H1 (cell line): Measurements from ENCODE around the gene GPR87. TPM values are rescaled to one million over a fixed set of nuclear protein-coding genes. Genes with fewer than 3 reads are reported as not detected.

Source experiments
- CTCF ChIA-PET: fragments of 300-600 bp; sonication (Branson Sonifier 250); formaldehyde crosslinking; loops from one replicate; lab custom pipeline; 2021; ENCODE audit not compliant: partially characterized antibody; lab: Charles Lee
- POLR2A ChIA-PET: fragments of 300-600 bp; sonication (Branson Sonifier 250); formaldehyde crosslinking; loops from one replicate; lab custom pipeline; 2021; ENCODE audit warnings: inconsistent platforms; ENCODE audit not compliant: partially characterized antibody; lab: Charles Lee
- DNase-seq, 2 experiments: peaks; one replicate each; pipeline versions ENCODE4 v3.0.0 to v3.0.0-alpha.2; 2010 to 2022; ENCODE audit warnings: low spot score in 2 of 2, low read depth in 1 of 2, mixed read lengths in 1 of 2
- FAIRE-seq: peaks from 2 replicates; lab custom pipeline; 2011; peaks lifted over from hg19 to GRCh38; lab: Jason Lieb, UNC
- H2AFZ ChIP-seq: 2 replicates; pipeline ENCODE4 v1.8.1; 2012; ENCODE audit warnings: low read length, inconsistent platforms
- H2AK5ac ChIP-seq: 2 replicates; pipeline ENCODE4 v1.6.1; 2013; ENCODE audit warnings: low read depth, low read length
- H2BK120ac ChIP-seq: replicated peaks from 2 replicates; pipeline ENCODE3; 2013; ENCODE audit warnings: low read depth, low read length, inconsistent platforms
- H2BK12ac ChIP-seq: 2 replicates; pipeline ENCODE4 v1.6.1; 2013; ENCODE audit warnings: low read depth, low read length
- H2BK15ac ChIP-seq: 2 replicates; pipeline ENCODE4 v1.6.1; 2013; ENCODE audit warnings: low read length
- H2BK20ac ChIP-seq: 2 replicates; pipeline ENCODE4 v1.6.1; 2013; ENCODE audit warnings: low read length
- H2BK5ac ChIP-seq: 2 replicates; pipeline ENCODE4 v1.6.1; 2013; ENCODE audit warnings: low read depth, low read length
- H3K14ac ChIP-seq: 2 replicates; pipeline ENCODE4 v1.6.1; 2013; ENCODE audit warnings: inconsistent platforms; ENCODE audit not compliant: insufficient read length
- H3K18ac ChIP-seq: 2 replicates; pipeline ENCODE4 v1.6.1; 2013; ENCODE audit warnings: low read length; ENCODE audit errors: extremely low read depth
- H3K23ac ChIP-seq: 2 replicates; pipeline ENCODE4 v1.6.1; 2013; ENCODE audit warnings: inconsistent platforms; ENCODE audit not compliant: insufficient read length
- H3K23me2 ChIP-seq: 2 replicates; pipeline ENCODE4 v1.6.1; 2013; ENCODE audit warnings: low read depth, low read length
- H3K27ac ChIP-seq: 2 replicates; pipeline ENCODE4 v1.6.1; 2011; ENCODE audit warnings: low read depth, low read length, inconsistent platforms
- H3K27me3 ChIP-seq, 4 experiments: replicated peaks in 1 of 4; 1 replicate in 1 of 4; 2 replicates in 3 of 4; pipeline versions ENCODE4 v1.6.1 to v1.8.1; 2011 to 2013; ENCODE audit warnings: low read length in 3 of 4, mild to moderate bottlenecking in 3 of 4, inconsistent platforms in 2 of 4, mixed read lengths in 2 of 4, moderate library complexity in 1 of 4; ENCODE audit not compliant: control insufficient read depth in 3 of 4, insufficient read depth in 3 of 4; ENCODE audit errors: extremely low read depth in 1 of 4
- H3K36me3 ChIP-seq, 4 experiments: 2 replicates each; pipeline versions ENCODE4 v1.6.1 to v1.8.1; 2011 to 2013; ENCODE audit warnings: mild to moderate bottlenecking in 4 of 4, low read length in 3 of 4, moderate library complexity in 2 of 4, control low read depth in 1 of 4, inconsistent platforms in 1 of 4; ENCODE audit not compliant: insufficient read depth in 4 of 4, control insufficient read depth in 2 of 4
- H3K4ac ChIP-seq: replicated peaks from 2 replicates; pipeline ENCODE3; 2013; ENCODE audit warnings: low read length, low read depth, mixed read lengths, inconsistent platforms; ENCODE audit not compliant: insufficient read length
- H3K4me1 ChIP-seq, 4 experiments: replicated peaks in 1 of 4; 1 replicate in 1 of 4; 2 replicates in 3 of 4; pipeline versions ENCODE4 v1.6.1 to v1.8.1; 2011 to 2013; ENCODE audit warnings: low read length in 3 of 4, inconsistent platforms in 2 of 4, mixed read lengths in 1 of 4; ENCODE audit not compliant: insufficient read depth in 4 of 4, control insufficient read depth in 3 of 4
- H3K4me2 ChIP-seq, 2 experiments: 2 replicates each; pipeline versions ENCODE4 v1.6.1 to v1.8.1; 2011 to 2013; ENCODE audit warnings: low read depth in 2 of 2, low read length in 2 of 2, control low read depth in 1 of 2, inconsistent platforms in 1 of 2, mild to moderate bottlenecking in 1 of 2; ENCODE audit not compliant: insufficient read depth in 1 of 2
- H3K4me3 ChIP-seq, 4 experiments: fragments of 200-600, 300-600 bp in 1 of 4; sonication (generic), shearing (Covaris generic), sonication (Bioruptor Twin) in 1 of 4; 2 replicates each; pipeline versions ENCODE4 v1.5.1 to v1.8.1; 2011 to 2016; ENCODE audit warnings: low read length in 4 of 4, low read depth in 3 of 4, control low read depth in 2 of 4, inconsistent platforms in 2 of 4, mild to moderate bottlenecking in 2 of 4, mixed read lengths in 1 of 4, moderate library complexity in 1 of 4; ENCODE audit not compliant: insufficient read depth in 2 of 4; ENCODE audit errors: extremely low read depth in 1 of 4
- H3K56ac ChIP-seq: replicated peaks from 2 replicates; pipeline ENCODE3; 2013; ENCODE audit warnings: low read depth, mild to moderate bottlenecking, mixed read lengths, low read length, inconsistent platforms; ENCODE audit not compliant: insufficient read length
- H3K79me1 ChIP-seq: 2 replicates; pipeline ENCODE4 v1.6.1; 2013; ENCODE audit warnings: low read depth, low read length, control low read depth
- H3K79me2 ChIP-seq, 2 experiments: 2 replicates each; pipeline versions ENCODE4 v1.6.1 to v1.8.1; 2012 to 2013; ENCODE audit warnings: low read length in 2 of 2, mild to moderate bottlenecking in 2 of 2, inconsistent platforms in 1 of 2; ENCODE audit not compliant: insufficient read depth in 2 of 2, control insufficient read depth in 1 of 2
- H3K9ac ChIP-seq, 4 experiments: replicated peaks in 1 of 4; 1 replicate in 1 of 4; 2 replicates in 3 of 4; pipeline versions ENCODE4 v1.6.1 to v1.8.1; 2011 to 2013; ENCODE audit warnings: low read depth in 3 of 4, low read length in 3 of 4, control low read depth in 2 of 4, mild to moderate bottlenecking in 2 of 4, moderate library complexity in 2 of 4, inconsistent platforms in 1 of 4; ENCODE audit errors: extremely low read depth in 1 of 4
- H3K9me3 ChIP-seq, 2 experiments: 2 replicates each; pipeline versions ENCODE4 v1.6.1 to v1.8.1; 2012 to 2013; ENCODE audit warnings: mild to moderate bottlenecking in 2 of 2, moderate library complexity in 2 of 2, control low read depth in 1 of 2, inconsistent platforms in 1 of 2, low read depth in 1 of 2, low read length in 1 of 2, mixed read lengths in 1 of 2; ENCODE audit not compliant: insufficient read depth in 2 of 2
- H4K20me1 ChIP-seq, 2 experiments: replicated peaks in 1 of 2; 2 replicates each; pipeline versions ENCODE3 to v1.8.1; 2011 to 2013; ENCODE audit warnings: inconsistent platforms in 2 of 2, low read length in 2 of 2, mild to moderate bottlenecking in 1 of 2; ENCODE audit not compliant: insufficient read depth in 2 of 2, control insufficient read depth in 1 of 2
- H4K5ac ChIP-seq: 2 replicates; pipeline ENCODE4 v1.6.1; 2013; ENCODE audit warnings: low read length, low read depth, mixed read lengths, inconsistent platforms; ENCODE audit not compliant: insufficient read length
- H4K8ac ChIP-seq: 2 replicates; pipeline ENCODE4 v1.8.0; 2013; ENCODE audit warnings: mild to moderate bottlenecking, moderate library complexity, low read length, inconsistent platforms; ENCODE audit not compliant: insufficient read depth; ENCODE audit errors: extremely low read depth
- H4K91ac ChIP-seq: replicated peaks from 2 replicates; pipeline ENCODE3; 2013; ENCODE audit warnings: low read length, mixed read lengths, inconsistent platforms; ENCODE audit not compliant: insufficient read length
- ATF3 ChIP-seq: IDR thresholded peaks from 2 replicates; pipeline ENCODE4 v1.6.1; 2011; ENCODE audit warnings: low read depth, mild to moderate bottlenecking, low read length; ENCODE audit not compliant: insufficient read depth
- BCL11A ChIP-seq, 2 experiments: IDR thresholded peaks; one replicate each; pipeline ENCODE4 v1.6.1; 2011; ENCODE audit warnings: low read depth in 2 of 2, low read length in 2 of 2, mild to moderate bottlenecking in 2 of 2
- BRCA1 ChIP-seq: IDR thresholded peaks from 2 replicates; pipeline ENCODE4 v1.6.1; 2012; ENCODE audit warnings: low read depth, low read length, improper control_type of control experiment
- CTBP2 ChIP-seq: IDR thresholded peaks from 2 replicates; pipeline ENCODE4 v1.7.0; 2011; ENCODE audit warnings: borderline replicate concordance, mild to moderate bottlenecking, moderate library complexity, mixed read lengths, low read length; ENCODE audit not compliant: insufficient read depth, insufficient read length
- GABPA ChIP-seq: IDR thresholded peaks from 2 replicates; pipeline ENCODE4 v1.6.1; 2011; ENCODE audit warnings: mild to moderate bottlenecking, low read length, moderate library complexity, borderline replicate concordance; ENCODE audit not compliant: insufficient read depth
- JUN ChIP-seq: IDR thresholded peaks from 2 replicates; pipeline ENCODE4 v1.6.1; 2011; ENCODE audit warnings: low read depth, mild to moderate bottlenecking, improper control_type of control experiment, low read length
- POLR2AphosphoS5 ChIP-seq: IDR thresholded peaks from 2 replicates; pipeline ENCODE4 v1.6.1; 2011; ENCODE audit warnings: low read depth, low read length
- POU5F1 ChIP-seq: IDR thresholded peaks from 2 replicates; pipeline ENCODE4 v1.6.1; 2011; ENCODE audit warnings: low read depth, mild to moderate bottlenecking, low read length, moderate library complexity
- RAD21 ChIP-seq, 2 experiments: IDR thresholded peaks in 1 of 2; conservative IDR thresholded peaks in 1 of 2; 2 replicates each; pipeline ENCODE4 v1.6.1; 2011; ENCODE audit warnings: low read depth in 2 of 2, low read length in 2 of 2, improper control_type of control experiment in 1 of 2, inconsistent platforms in 1 of 2, mild to moderate bottlenecking in 1 of 2, moderate library complexity in 1 of 2
- RNF2 ChIP-seq: fragments of 200-900, 300-1000 bp; sonication (generic); IDR thresholded peaks from 2 replicates; pipeline ENCODE4 v1.7.1; 2016; ENCODE audit warnings: borderline replicate concordance, low read depth, mild to moderate bottlenecking, antibody characterized with exemption, low read length; ENCODE audit not compliant: poor library complexity, severe bottlenecking; ENCODE audit errors: missing control alignments
- SRF ChIP-seq: IDR thresholded peaks from 2 replicates; pipeline ENCODE4 v1.6.1; 2011; ENCODE audit warnings: mild to moderate bottlenecking, low read depth, low read length, moderate library complexity
- TAF1 ChIP-seq: IDR thresholded peaks from 2 replicates; pipeline ENCODE4 v1.6.1; 2011; ENCODE audit warnings: mild to moderate bottlenecking, low read depth, low read length
- TCF12 ChIP-seq: IDR thresholded peaks from 2 replicates; pipeline ENCODE4 v1.6.1; 2011; ENCODE audit warnings: low read depth, mild to moderate bottlenecking, low read length
- WGBS, 2 experiments: shearing (Covaris generic) in 1 of 2; methylation state at CpG; one replicate each; pipeline versions ENCODE4 v1.1.6 to v1.1.7; 2013 to 2015; ENCODE audit warnings: low lambda C conversion rate in 2 of 2, mixed read lengths in 2 of 2, inconsistent platforms in 1 of 2, low coverage in 1 of 2, missing lambda C conversion rate in 1 of 2; ENCODE audit not compliant: insufficient replicate concordance in 2 of 2, insufficient coverage in 1 of 2, insufficient read length in 1 of 2; ENCODE audit errors: extremely low coverage in 1 of 2, missing lambda C conversion rate in 1 of 2; 5-methylcytosine and 5-hydroxymethylcytosine counted together
- polyA plus RNA-seq, 7 experiments: library from polyadenylated mRNA; depleted of rRNA in 3 of 7; stranded (reverse) in 5 of 7; unstranded in 2 of 7; fragments of >200 nt in 5 of 7; fragments of 200-250 nt in 2 of 7; gene quantifications; 1 replicate in 5 of 7; 2 replicates in 1 of 7; 4 replicates in 1 of 7; pipeline versions ENCODE4 v1.2.1 to v1.2.3, GENCODE V29; 2011 to 2013; ENCODE audit warnings: missing spikeins in 2 of 7, mixed read lengths in 2 of 7
- total RNA-seq: library from RNA; stranded (reverse); fragmentation: NEBNext Ultra II Directional; extraction: Animal tissue kit (Norgen Biotek cat#: 25700); gene quantifications from 2 replicates; pipeline ENCODE4 v1.2.1, GENCODE V29; 2021

The GPR87 gene
- total and polyA plus RNA-seq, 2 of the 8 experiments (the other 6 are each of a cell fraction or from before 2014, with no cell fraction given): 0.05 TPM; not detected in 1

- H3K4me1 ChIP-seq: peaks cover 0 to 5% (median 4%) of the 10 kb centered on the region in 4 experiments; a peak in 4 of 7 replicates
- no peak overlapping the region for H4K5ac ChIP-seq
- no peak overlapping the region for H3K4me2 ChIP-seq
- no peak overlapping the region for H2AFZ ChIP-seq
- no peaks in the 10 kb centered on the region for H3K36me3 ChIP-seq
- no peak overlapping the region for H3K23ac ChIP-seq
- H3K56ac ChIP-seq: no peak overlapping the region
- no peak overlapping the region for H2BK20ac ChIP-seq
- H3K14ac ChIP-seq: no peak overlapping the region
- ChIA-PET CTCF (interaction anchor here (0.8 to 1.1 kb wide), 4 partner anchors 8 to 20 kb away, joined by 3 to 7 read pairs (median 4); no protein-coding TSS in a partner anchor), POLR2A (interaction anchor here (0.8 kb wide), 1 partner anchor 15 kb away, joined by 3 read pairs; no protein-coding TSS in a partner anchor)
- no peak overlapping the region for H2BK120ac ChIP-seq
- FAIRE-seq: no peak
- no peak overlapping the region for H2BK12ac ChIP-seq
- H2BK5ac ChIP-seq: no peak overlapping the region
- no peak overlapping the region for H3K4me3 ChIP-seq
- H3K23me2 ChIP-seq: no peaks in the 10 kb centered on the region
- 90% methylated on average over 4 of the region's 4 CpGs; no CpG with 5 or more reads in 1 of the 2 experiments for WGBS, 2 experiments
- H3K18ac ChIP-seq: no peak overlapping the region
- no peak overlapping the region for H4K8ac ChIP-seq
- DNase-seq: no peak
- no peak overlapping the region for H3K9ac ChIP-seq
- H4K20me1 ChIP-seq: no peaks in the 10 kb centered on the region
- no peak overlapping the region for H2AK5ac ChIP-seq
- no peak overlapping the region for H3K27ac ChIP-seq
- no peak overlapping the region for H2BK15ac ChIP-seq
- no peaks in the 10 kb centered on the region for H3K27me3 ChIP-seq
- no peaks in the 10 kb centered on the region for H3K79me1 ChIP-seq
- no peaks in the 10 kb centered on the region for H3K9me3 ChIP-seq
- H4K91ac ChIP-seq: no peak overlapping the region
- H3K79me2 ChIP-seq: no peaks in the 10 kb centered on the region
- H3K4ac ChIP-seq: no peak overlapping the region
- TF ChIP-seq TCF12: no peak
- no peak for TF ChIP-seq RNF2
- no peak for TF ChIP-seq SRF
- no peak for TF ChIP-seq ATF3
- no peak for TF ChIP-seq BCL11A (IDR thresholded peaks at IDR 0.05; ENCODE audit: low read depth in 2 of 2, low read length in 2 of 2)
- TF ChIP-seq JUN: no peak
- TF ChIP-seq POU5F1: no peak
- no peak for TF ChIP-seq POLR2AphosphoS5
- TF ChIP-seq RAD21 (IDR thresholded peaks at IDR 0.05 in 1 of 2, conservative IDR thresholded peaks at IDR 0.05 in 1 of 2; ENCODE audit: low read depth in 2 of 2, low read length in 2 of 2): no peak
- TF ChIP-seq BRCA1: no peak
- no peak for TF ChIP-seq CTBP2
- TF ChIP-seq TAF1: no peak
- no peak for TF ChIP-seq GABPA
Measured at GRCh38 chr3:151319628-151320027, 3.0 kb upstream of the GPR87 start.
